Measurements from ENCODE around the gene UTP20. TPM values are rescaled to one million over a fixed set of nuclear protein-coding genes. Genes with fewer than 3 reads are reported as not detected.

The UTP20 gene
- total RNA-seq, 2 donors from 2014 or later = 7.2 to 13.5 TPM

DNA sequence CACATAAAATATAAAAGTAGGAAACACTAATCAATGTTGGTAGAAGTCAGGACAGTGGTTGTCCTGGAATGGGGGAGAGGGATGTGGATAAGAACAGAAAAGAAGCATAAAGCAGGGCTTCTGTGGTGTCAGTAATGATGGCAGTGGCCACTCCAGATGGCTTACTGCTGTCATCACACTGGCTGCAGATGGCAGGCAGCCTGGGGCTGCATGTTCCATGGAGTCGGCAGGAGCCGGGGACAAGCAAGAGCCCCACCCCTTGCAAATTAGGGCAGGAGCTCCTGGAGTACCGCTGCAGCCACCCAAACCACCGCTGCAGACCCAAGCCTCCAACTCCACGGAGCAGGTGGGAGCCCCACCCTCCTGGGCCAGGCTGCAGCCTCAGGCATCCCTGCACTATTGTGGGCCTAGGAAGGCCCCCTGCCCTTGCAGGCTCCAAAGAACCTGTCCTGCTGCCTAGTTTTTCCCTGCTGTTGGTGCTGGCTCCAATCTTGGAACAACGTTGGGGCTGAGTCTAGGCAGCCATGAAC, 41.0 kb upstream of the UTP20 start:
- no peak for DNase-seq
- Histone ChIP-seq H3K9ac (ENCODE audit: low read depth in 2 of 2, low read length in 2 of 2) (no peak overlapping the region), H3K27me3 (no peaks in the 10 kb centered on the region), H3K27ac (no peak overlapping the region), H3K9me3 (no peaks in the 10 kb centered on the region), H3K36me3 (no peaks in the 10 kb centered on the region), H3K4me3 (no peak overlapping the region), H3K4me1 (no peaks in the 10 kb centered on the region)
- TF ChIP-seq, protein P1, sequence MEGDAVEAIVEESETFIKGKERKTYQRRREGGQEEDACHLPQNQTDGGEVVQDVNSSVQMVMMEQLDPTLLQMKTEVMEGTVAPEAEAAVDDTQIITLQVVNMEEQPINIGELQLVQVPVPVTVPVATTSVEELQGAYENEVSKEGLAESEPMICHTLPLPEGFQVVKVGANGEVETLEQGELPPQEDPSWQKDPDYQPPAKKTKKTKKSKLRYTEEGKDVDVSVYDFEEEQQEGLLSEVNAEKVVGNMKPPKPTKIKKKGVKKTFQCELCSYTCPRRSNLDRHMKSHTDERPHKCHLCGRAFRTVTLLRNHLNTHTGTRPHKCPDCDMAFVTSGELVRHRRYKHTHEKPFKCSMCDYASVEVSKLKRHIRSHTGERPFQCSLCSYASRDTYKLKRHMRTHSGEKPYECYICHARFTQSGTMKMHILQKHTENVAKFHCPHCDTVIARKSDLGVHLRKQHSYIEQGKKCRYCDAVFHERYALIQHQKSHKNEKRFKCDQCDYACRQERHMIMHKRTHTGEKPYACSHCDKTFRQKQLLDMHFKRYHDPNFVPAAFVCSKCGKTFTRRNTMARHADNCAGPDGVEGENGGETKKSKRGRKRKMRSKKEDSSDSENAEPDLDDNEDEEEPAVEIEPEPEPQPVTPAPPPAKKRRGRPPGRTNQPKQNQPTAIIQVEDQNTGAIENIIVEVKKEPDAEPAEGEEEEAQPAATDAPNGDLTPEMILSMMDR (IDR thresholded peaks at IDR 0.05) = no peak
- intact Hi-C loops (cut with DNase I) = no loop called here

DNA sequence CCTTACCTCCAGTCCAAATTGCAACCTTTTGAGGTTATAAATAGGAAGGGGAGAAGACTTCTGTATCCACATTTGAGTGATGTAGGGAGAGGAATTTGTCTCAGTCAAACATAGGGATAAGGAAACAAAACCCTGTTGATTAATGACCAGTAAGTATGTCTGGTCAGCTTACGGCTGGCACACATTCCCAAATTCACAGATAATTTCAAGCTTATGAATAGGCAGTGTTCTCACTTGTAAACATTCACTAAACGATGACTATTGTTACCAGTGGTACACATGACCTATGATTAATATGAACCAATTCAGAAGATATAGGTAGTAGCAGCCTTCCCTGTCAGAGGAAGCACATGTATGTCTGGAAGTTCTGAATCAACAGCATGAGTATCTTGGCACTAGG, 36.8 kb upstream of the UTP20 start:
- Histone ChIP-seq H3K9me3 (no peaks in the 10 kb centered on the region), H3K27me3 (no peaks in the 10 kb centered on the region), H3K4me1 (no peaks in the 10 kb centered on the region), H3K27ac (no peak overlapping the region), H3K9ac (ENCODE audit: low read depth in 2 of 2, low read length in 2 of 2) (no peak overlapping the region), H3K4me3 (no peak overlapping the region), H3K36me3 (no peaks in the 10 kb centered on the region)
- no peak for DNase-seq
- intact Hi-C loops (cut with DNase I) = no loop called here
- TF ChIP-seq, protein P1 (IDR thresholded peaks at IDR 0.05) = no peak

DNA sequence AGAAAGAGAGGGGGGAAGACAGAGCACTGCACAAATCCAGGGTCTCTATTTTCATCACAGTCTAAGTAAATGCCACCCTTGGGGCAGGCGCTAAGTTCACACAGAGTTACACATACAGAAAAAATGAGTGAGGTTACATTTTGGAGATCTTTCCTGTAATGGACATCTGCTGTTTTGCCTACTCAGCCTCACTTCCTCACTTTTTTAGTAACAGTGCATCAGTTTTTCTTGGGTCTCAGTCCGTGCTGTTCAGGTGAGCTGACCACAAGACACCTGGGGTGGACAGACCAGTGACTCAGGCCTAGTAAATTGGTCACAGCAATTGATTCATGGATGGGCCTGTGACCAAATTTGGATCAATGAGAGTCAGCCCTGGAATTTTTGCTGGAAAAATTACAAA, 36.3 kb upstream of the UTP20 start:
- H3K27ac ChIP-seq = no peak overlapping the region
- no peak overlapping the region for H3K9ac ChIP-seq (ENCODE audit: low read depth in 2 of 2, low read length in 2 of 2)
- intact Hi-C loops (cut with DNase I) = no loop called here
- no peaks in the 10 kb centered on the region for H3K36me3 ChIP-seq
- H3K27me3 ChIP-seq = no peaks in the 10 kb centered on the region
- no peak for DNase-seq
- TF ChIP-seq, protein P1 (IDR thresholded peaks at IDR 0.05) = no peak
- H3K4me3 ChIP-seq = no peak overlapping the region
- H3K9me3 ChIP-seq = no peaks in the 10 kb centered on the region
- H3K4me1 ChIP-seq = no peaks in the 10 kb centered on the region

DNA sequence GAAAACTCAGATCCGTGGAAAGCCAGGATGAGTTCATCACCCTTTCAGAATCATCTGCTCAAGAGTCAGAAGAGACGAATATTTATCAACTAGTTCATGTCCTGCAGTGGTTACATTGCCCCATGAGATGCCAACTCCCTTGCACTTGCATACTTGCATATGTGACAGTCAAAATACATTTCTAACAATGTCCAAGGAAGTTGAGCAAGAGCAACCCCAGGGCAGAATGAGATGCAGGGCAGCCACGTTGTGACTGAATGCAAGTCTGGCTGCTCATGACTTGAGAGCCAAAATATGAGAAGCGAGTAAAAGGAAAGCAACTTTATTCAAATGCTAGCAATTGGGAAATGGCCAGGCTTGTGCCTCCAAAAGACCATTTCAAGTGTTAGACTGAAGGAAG, 23.6 kb upstream of the UTP20 start:
- Histone ChIP-seq H3K27ac (no peak overlapping the region), H3K36me3 (no peaks in the 10 kb centered on the region), H3K9ac (ENCODE audit: low read depth in 2 of 2, low read length in 2 of 2) (no peak overlapping the region), H3K9me3 (no peaks in the 10 kb centered on the region), H3K4me3 (no peak overlapping the region), H3K27me3 (no peaks in the 10 kb centered on the region), H3K4me1 (no peaks in the 10 kb centered on the region)
- no peak for DNase-seq
- intact Hi-C loops (cut with DNase I) = no loop called here
- TF ChIP-seq, protein P1 (IDR thresholded peaks at IDR 0.05) = no peak

DNA sequence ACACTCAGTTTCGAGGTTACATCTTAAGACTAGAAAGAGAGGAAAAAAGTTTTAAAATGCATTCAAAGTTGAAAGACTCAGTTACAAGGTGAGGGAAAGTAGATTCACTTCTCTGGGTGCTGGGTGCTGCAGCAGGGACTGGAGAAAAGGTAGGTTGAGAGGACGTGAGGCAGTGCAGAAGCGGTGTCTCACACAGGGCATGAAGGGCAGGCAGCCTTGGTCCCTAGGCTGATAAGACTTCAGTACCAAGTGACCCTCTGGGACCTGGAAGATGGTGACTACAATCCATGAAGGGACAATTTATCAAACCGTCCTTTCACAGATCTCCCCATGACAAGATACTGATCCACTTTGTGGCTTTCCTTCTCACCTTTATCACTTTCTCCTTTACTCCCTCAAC, 22.5 kb upstream of the UTP20 start:
- Histone ChIP-seq H3K27ac (no peak overlapping the region), H3K9ac (ENCODE audit: low read depth in 2 of 2, low read length in 2 of 2) (no peak overlapping the region), H3K4me1 (no peaks in the 10 kb centered on the region), H3K9me3 (no peaks in the 10 kb centered on the region), H3K4me3 (no peak overlapping the region), H3K36me3 (no peaks in the 10 kb centered on the region), H3K27me3 (no peaks in the 10 kb centered on the region)
- TF ChIP-seq, protein P1 (IDR thresholded peaks at IDR 0.05) = no peak
- DNase-seq = no peak
- intact Hi-C loops (cut with DNase I) = no loop called here
